ENCODE data around the gene CST7. TPM values are rescaled to one million over a fixed set of nuclear protein-coding genes. Genes with fewer than 3 reads are reported as not detected.

Gene CST7
- total and polyA plus RNA-seq, 2 of the 13 experiments (the other 11 are each of a cell fraction or from before 2014, with no cell fraction given), result not detected

- TF ChIP-seq ZNF142 (CRISPR knock-in tag; IDR thresholded peaks at IDR 0.05) (no peak), RFX3 (CRISPR knock-in tag; IDR thresholded peaks at IDR 0.05) (no peak), ZNF337 (CRISPR knock-in tag; IDR thresholded peaks at IDR 0.05; ENCODE audit: borderline replicate concordance, low read depth) (no peak), ZBTB2 (CRISPR knock-in tag; IDR thresholded peaks at IDR 0.05; ENCODE audit: low read depth) (no peak), ZNF543 (CRISPR knock-in tag; IDR thresholded peaks at IDR 0.05) (no peak)
Measured at GRCh38 chr20:25006431-25007167, 57.5 kb downstream of the CST7 start (continued).

Data from HepG2 (cell line).